Stimulated activated CD8-positive, alpha-beta memory T cell treated with anti-CD3 and anti-CD28 coated beads, Interleukin-2, amount 100 ng/mL, for 1 hour (primary cell): ENCODE results near the gene ARL2BP.
"Not testable (repeated sequence)": the region's sequence is repeated elsewhere in the genome, so short reads cannot be mapped to it uniquely, and the experiment has no call there.

Source experiments
- DNase-seq, 2 donors: peaks; one replicate each; pipeline ENCODE4 v3.0.0-alpha.2; 2020; ENCODE audit warnings: low read depth in 2 of 2

ARL2BP gene

DNA sequence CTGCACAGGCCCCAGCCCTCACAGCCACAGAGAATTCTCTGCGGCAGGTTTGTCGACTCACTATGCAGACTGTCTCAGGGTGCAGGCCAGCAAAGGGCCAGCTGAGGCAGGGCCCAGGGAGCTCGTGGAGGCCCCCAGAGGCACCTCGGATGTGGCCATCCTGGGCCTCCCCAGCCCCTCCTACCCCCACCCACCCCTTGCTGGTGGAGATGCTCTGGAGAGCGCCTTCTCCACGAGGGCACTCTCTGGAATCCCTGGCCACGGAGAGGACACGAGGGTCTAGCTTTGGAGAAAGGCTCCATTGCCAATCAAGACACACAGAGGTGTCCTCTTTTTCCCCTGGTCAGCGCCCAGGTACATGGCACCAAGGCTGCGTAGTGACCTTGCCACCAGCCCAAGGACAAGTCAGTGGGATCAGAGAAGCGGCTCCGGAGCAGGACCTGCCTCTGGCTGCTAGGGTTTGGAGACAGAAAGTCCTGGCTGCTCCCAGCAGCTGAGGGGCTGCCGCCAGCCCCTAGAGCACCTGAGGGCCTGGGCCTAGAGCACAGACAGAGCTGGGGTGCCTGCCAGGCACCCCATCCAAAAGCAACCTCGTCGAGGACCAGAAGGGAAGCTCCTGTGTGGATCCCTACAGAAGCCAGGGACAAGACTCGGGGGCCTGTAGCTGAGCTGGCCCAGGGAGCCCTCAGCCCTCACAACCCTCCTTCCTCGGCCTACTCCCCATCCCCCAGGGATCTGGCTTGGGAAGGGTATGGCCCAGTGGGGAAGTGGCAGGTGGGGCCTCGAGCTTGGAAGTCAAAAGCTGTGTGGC is 18.7 kb downstream of the ARL2BP start:
- DNase-seq = no peak

DNA sequence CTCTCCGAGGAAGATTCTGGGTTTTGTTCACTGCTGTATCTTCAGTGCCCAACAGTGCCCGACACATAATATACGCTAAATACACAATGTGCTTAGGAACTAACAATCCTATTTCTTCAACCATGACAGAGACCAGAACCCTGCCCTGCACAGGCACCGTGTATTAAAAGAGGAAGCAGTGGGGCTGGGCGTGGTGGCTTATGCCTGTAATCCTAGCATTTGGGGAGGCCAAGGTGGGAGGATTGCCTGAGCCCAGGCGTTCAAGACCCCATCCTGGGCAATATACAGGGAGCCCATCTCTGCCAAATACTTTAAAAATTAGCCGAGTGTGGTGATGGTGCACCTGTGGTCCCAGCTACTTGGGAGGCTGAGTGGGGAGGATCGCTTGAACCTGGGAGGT is 19.3 kb downstream of the ARL2BP start:
- DNase-seq = no peak

DNA sequence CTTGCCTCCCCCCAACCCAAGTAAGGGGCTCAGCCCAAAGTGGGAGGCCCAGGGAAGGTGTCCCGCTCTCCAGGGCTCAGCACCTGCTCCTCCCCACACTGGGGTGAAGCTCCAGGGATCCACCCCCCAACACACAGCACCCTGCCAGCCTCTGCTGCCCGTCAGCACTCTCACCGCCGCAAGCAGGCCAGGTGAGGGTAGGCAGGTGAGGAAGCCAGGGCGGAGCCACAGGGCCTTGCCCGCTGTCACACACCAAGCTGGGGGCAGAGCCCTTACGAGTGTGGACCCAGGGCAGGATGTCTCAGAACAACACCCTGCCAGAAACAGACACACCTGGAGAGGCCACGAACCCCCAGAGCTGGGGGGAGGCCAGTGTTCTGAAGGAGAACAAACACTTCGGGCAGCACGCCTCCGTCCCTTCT is 19.9 kb downstream of the ARL2BP start:
- DNase-seq = no peak

DNA sequence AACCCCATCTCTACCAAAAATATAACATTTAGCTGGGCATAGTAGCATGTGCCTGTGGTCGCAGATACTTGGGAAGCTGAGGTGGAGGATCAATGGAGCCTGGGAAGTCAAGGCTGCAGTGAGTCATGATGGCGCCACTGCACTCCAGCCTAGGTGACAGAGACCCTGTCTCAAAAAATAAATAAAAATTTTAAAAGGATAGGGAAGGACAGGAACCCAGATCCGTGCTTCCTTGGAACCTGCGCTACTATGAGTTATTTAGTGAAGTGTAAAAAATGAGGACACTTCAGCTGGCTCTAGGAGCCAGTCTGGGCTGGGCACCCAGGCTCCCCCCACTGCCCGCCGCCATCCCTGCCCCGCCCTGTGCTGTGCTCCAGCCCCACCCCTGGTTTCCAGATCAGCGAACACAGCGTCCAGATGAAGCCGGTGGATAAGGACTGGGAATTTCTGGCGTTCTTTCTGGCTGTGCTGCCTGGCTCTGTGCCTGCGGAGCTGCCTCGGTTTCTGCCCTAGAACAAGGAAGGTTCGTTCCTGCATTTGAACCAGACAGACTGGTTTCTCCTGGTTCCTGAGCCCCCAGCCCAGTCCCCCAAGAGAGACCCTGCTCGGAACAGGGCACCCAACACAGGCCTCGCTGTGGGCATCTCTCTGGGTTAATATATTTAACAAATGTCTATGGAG is 20.9 kb downstream of the ARL2BP start:
- DNase-seq = no peak

DNA sequence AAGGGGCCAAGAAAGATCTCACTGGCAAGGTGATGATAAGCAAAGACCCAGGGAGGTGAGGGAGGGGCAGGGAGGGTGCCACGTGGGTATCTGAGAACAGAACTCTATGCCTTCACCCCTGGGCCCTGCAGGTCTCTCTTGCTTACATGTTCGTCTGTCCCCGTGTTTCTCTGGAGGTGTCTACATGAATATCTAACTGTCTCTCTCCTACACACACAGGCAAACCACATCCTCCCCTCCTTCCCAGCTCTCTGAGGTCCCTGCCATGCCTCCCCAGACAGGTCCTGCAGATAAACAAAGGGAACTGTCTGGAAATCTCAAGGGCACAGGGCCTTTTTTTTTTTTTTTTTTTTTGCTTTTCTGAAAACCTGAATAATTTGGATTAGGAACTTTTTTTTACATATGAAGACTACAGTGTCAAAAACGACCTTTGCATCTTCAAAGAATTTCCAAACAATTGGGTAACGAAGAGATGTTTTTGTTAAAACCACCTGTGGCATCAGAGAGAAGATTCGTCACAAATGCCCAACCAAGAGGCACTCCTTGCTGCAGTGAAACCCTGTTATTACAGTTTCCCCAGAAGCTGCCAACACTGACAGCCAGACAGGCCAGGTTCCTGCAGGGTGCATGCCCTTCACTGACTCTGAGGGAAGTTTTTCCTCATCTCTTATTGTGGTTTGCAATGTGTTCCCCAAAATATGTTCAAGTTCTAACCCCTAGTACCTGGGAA is 21.6 kb downstream of the ARL2BP start:
- DNase-seq = no peak

DNA sequence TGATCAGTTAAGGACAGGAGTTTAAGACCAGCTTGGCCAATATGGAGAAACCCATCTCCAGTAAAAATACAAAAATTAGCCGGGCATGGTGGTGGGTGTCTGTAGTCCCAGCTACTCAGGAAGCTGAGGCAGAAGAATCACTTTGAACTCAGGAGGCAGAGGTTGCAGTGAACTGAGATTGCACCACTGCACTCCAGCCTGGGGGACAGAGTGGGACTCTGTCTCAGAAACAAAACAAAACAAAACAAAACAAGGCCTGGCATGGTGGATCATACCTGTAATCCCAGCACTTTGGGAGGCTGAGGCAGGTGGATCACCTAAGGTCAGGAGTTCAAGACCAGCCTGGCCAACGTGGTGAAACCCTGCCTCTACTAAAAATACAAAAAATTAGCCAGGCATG is 22.3 kb downstream of the ARL2BP start:
- not testable (repeated sequence) for DNase-seq

DNA sequence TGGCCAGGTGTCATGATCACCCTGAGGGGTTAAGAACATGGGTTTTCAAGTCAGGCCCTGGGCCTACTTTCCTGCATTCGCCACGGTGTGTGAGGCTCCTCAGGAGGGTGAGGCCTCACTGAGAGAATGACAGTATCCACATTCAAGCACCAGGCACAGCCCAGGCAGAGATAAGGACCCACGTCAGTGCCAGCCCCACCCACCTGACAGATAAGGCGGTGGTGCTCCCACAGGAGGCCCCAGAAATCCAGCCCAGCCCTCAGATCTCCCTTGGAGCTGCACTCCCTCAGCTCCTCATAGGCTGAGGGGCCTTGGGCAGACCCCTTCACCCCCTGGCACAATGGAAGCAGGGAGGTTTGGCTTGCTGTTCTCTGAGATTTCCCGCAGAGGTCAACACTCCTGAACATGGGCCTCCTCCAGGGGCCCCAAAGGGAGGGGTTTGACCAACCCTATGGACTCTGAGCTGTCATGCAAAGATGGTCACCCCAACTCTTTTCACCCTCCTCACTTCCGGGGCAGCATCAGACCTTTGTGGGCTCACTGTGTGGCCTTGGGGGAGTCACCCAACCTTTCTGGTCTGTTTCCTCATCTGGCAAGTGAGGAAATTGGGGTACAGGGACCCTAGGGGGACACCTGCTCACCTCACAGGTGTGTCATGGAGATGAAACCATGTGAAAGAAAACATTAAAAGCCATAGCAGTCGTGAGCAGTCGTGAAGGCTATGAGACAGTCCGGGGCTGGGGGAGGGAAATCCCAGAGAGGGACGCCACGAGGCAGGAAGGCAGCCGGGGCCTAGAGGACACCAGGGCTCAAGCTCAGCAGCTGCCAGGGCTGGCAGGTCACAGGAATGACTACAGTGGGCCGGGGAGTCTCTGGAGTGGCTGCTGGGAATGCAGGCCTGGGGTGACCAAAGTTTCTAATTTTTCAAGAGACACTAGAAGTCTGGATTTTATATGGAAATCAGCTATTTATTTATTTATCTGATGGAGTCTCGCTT is 24.0 kb downstream of the ARL2BP start:
- no peak for DNase-seq

DNA sequence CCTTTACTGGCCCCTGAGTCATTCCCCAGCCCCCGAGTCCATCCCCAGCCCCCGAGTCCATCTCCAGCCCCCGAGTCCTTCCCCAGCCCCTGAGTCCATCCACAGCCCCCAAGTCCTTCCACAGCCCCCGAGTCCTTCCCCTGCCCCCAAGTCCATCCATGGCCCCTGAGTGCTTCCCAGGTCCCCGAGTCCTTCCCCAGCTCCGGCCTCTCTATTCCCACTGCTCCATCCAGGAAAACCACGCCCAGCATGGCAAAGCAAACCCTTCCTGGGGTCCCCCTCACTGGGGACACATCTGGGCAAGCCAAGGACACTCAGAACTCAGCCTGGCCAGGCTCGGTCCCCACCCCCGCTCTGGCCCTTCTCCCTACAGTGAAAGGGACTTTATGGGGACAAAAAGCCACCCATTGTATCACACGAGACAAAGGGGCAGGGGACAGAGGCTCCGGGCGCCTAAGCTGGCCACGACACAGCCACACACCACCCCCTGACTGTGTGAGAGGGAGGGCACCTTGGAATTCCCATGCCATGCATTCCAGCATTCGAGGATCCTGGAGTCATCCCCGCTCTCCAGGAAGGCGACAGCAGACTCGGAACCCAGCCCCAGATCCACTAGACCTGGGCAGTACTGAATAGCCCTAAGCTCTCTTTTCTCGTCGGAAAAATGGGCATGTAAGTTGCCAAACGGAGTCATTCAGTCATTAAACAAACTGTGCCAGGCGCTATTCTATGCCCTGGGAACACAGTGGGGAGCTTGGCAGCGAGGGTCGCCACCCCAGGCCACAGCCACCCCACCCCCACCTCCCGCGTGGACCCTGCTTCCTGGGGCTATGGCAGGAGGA is 25.4 kb downstream of the ARL2BP start:
- DNase-seq = no peak

DNA sequence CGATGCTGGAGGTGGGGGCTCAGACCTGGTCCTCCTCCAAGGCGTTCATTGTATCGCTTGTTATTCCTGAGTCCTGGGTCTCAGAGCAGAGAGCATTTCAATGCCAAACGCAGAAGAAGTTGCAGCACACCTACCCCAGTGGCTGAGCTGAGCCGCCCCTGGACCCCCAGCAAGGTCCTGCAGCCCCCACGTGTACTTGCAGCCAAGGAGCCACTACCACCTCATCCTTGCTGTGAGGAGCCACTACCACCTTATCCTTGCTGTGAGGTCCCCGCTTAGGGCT is 25.9 kb downstream of the ARL2BP start:
- DNase-seq = no peak

DNA sequence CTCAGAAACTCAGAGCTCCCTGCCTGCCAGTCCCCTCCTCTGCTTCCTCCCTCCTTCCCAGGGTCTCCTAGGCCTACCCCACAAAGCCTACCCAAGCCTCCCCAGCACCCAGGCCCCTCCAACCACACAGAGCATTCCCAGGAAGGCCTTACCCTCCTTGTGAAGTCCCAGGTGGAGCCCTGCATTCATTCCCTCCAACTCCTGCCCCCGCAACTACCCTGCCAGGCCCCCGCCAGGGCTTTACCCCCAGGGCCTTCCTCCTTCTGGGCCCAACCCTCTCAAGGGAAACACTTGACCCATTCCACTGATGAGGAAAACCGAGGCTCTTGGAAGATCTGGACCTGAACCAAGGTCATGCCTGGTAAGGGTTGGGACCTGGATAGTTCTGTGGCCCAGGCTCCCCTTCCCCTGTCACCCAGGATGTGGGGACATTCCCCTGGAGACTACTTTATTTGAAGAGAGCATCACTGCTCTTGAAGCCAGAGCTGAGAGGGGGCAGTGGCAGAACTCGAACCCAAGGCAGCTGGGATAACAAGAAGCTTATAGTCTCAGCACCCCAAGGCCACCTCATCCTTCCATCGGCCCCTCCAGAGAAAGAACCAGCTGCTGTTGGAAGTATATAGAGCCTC is 26.9 kb downstream of the ARL2BP start:
- DNase-seq = no peak

DNA sequence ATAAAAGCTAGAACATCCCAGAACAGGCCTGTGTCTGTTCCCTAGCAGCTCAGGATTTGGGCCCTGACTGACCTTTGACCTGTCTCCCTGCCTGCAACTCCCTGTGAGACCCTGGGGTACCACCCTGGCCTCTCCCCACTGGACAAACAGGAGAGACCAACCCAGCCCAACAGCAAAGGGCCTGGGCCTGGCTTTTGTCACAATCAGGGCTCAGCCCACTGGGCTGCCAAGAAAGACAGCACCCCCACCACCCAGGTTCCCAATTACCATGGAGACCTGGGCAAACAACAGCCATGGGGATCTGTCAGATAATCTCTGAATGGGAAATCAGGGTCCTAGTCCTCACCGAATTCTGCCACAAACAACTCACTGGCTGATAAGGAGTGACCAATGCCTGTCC is 28.3 kb downstream of the ARL2BP start:
- no peak for DNase-seq

DNA sequence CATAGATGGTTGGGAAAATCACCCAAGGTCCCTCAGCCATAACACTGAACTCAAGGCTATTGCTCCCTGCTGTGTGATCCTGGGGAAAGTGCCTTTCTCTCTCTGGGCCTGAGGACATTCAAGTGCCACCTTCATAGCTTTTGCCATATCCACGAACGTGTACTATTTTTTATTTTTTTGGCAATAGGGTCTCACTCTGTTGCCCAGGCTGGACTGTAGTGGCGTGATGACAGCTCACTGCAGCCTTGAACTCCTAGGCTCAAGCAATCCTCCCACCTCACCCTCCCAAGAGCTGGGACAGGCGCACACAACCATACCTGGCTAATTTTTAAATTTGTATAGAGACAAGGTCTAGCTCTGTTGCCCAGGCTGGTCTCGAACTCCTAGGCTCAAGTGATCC is 28.8 kb downstream of the ARL2BP start:
- DNase-seq = no peak

DNA sequence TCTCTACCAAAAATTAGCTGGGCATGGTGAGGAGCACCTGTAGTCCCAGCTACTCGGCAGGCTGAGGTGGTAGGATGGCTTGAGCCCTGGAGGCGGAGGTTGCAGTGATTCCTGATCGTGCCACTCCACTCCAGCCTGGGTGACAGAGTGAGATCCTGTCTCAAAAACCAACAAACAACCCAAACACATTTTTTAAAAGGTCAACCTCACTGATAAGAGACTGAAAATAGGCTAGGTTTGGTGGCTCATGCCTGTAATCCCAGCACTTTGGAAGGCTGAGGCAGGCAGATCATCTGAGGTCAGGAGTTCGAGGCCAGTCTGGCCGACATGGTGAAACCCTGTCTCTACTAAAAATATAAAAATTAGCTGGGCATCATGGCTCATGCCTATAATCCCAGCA is 30.9 kb downstream of the ARL2BP start:
- DNase-seq = not testable (repeated sequence)

DNA sequence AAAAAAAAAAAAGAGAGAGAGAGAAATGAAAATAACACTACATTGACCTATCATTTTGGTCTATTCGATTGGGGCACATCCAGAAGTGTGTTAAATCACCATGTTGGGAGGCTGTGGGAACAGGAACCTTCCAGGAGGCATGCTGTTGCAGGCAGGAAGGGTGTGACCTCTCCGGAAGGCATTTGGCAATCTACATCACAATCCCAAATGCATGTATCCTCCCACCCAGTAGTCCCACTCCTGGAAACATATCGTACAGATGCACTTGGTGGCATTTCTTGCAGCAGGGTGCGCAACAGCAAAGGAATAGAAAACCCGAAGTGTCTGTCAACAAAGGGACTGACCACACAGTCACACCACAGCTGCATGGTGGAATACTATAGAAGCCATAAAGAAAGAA is 31.5 kb downstream of the ARL2BP start:
- no peak for DNase-seq

DNA sequence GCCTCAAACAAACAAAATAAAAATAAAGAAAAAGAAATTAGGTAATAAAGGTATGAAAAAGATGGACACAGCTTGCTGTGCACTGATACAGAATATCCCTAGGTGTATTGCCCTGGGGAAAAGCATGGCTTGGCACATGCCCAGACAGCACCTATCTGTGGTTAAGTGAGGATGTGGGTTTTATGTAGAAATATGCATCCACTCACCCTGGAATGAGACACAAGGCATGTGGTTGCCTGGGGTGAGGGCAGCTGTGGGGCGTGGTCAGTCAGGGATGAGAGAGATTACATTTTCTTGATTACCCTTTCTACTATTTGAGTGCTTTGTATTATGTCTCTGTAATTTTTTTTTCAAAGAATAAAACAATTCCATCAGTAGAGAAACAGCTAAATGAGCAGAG is 32.5 kb downstream of the ARL2BP start:
- DNase-seq = no peak

DNA sequence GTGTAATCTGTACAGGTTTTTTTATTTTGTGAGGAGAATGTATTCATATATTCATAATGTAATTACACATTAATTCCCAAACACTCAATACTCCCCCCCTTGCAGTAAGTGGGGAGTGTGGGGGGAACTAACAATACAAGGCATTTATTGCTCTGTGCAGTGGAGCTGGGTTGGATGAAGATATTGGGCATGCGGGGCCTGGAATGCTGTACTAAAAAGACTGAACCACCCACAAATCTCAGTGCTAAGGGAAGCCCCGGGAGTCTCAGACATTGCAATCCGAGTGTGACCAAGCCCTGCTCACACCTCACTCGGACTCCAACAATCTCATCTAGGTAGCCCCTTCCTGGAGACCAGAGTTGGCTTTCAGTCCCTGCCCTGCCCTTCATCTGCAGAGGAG is 33.4 kb downstream of the ARL2BP start:
- DNase-seq = no peak

DNA sequence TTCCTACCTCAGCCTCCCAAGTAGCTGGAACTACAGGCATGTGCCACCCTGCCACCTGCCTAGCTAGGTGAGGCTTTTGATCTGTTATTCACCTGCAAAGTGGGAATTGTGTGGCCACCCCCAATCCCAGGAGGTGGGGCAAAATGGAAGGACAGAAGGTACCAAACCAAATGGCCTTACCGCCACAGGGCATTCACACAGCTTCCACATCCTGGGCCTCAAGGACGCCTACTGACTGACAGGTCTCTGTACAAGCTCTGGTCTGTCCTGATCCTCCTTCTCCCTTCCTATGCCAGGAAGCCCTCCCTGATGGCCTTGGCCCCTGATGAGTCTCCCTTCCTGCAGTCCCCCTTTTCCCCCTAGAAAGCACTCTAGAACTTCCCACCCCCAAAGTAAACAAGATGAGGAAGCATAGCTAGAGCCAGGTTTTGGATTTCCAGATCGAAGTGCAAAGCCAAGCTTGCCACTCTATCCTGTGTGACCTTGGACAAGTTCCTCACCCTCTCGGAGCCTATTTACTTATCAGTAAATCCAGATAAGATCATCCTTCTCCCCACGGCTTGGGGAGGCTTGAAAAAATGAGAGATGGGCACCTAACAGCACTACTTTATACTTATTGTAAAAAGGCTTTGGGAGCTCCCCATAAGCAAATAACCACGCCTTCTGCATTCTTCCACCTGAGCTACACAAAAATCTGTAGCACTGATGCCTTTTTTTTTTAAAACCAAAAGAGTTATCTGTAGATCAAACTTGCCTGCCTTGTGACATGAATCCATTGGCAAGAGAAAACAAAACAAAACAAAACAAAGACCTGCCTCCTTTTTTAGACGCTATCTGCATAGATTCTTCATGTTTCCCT is 35.0 kb downstream of the ARL2BP start:
- no peak for DNase-seq

DNA sequence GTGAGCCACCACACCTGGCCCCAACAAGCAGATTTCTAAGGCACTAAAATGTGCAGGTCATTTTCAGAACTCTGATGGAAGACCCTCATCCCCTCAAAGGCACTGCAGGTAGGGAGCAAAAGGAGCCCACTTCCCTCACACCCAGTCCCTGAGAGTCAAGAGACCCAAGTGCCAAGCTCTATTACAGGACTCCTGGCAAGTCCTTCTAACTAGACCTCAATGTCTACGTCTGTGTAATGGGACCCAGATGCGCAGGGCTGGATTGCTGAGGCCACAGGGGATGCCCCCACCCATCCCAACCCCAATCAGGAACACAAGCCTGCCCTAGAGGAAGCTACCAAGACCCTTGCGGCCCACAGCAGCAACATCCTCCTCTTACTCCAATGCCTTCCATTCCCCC is 36.7 kb downstream of the ARL2BP start:
- no peak for DNase-seq

DNA sequence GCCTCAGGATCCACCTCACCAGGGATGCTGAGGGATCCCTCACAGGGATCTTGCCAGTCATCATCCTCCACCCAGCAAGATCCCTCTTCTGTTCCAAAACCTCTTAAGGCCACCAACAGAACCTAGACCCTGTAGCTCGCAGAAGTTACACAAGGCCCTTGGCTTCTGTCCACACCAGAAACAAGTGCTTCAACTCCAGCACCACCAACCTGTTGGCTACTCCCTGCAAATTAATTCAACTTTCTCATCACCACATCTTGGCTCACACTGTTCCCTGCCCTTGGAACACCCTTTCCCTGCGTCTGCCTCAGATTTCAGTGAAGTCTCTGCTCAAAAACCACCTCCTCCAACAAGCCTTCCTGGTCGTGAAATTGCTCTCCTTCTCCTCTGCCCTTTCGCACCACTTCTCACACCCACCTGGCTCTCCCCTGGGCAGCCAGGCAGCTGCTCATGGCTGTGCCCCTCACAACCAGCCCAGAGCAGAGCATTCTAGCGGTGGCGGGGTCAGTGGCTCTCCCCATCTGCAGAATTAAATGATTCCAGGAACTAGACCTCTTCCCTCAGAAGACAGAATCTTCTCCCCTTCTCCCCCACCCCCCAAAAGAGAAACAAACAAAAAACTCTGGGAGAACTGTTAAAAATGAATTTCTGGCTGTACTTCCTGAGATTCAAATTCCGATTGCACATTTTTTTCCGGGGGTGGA is 37.6 kb downstream of the ARL2BP start:
- no peak for DNase-seq
